ENCODE results near the gene PDE2A.
"Not testable (repeated sequence)": the region's sequence is repeated elsewhere in the genome, so short reads cannot be mapped to it uniquely, and the experiment has no call there.

Gene PDE2A

DNA sequence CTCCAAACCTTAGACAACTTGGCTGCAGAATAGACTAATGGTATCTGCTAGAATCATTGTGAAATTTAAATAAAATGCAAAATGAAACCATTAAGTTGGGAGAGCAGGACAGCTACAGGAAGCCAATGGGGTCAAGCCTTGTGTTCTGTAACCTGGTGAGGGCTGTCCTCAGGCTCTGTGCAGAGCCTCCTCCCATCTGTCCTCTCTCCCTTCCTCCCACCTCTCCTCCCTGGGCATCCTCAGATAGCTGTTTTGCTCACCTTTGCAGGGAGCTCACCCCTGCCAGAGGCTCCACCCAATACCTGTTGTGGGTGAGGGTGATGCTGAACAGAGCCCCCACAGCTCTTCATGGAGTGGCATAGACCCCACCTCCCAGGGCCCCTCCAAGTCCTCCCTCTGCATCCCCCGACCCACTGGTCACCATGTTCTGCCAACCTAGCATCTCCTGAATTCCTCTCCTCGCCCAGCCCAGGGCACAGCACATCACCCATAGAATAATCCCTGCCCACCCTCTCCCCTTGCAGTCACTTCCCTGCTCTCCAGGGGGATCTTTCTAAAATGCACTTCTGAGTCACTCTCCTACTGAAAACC lies 100.3 kb downstream of the PDE2A start:
- DNase-seq: peak in 2 of 3 donors; percentile 25 to 33

DNA sequence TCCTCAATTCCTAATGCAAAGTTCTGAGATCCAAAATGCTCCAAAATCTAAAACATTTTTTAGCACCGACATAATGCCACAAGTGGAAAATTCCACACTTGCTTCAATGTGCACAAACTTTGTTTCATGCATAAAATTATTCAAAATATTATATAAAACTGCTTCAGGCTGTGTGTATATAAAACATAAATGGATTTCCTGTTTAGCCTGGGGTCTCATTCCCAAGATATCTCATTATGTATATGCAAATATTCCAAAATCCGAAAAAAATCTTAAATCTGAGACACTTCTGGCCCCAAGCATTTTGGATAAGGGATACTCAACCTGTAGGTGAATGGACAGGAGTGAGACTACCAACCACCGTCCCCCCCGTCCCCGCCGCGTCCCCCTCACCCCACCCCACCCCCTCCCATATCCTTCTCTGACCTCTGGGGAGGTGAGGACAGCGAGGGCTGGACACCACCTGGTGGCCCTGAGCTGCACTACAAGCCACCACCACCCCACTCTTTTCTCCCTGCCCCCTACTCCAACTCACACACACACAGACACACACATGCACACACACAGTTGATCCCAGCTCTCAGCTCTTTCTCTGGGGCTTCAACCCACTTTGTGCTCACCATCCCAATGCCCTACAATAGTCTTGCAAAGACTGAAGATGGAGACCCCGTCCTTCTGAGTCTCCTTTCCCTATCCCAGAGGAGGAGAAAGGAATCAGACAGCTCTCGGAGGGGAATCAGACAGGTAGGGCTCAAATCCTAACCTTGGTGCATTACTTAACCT lies 101.0 kb downstream of the PDE2A start:
- DNase-seq: peak; percentile 26 to 64 (median 49)

DNA sequence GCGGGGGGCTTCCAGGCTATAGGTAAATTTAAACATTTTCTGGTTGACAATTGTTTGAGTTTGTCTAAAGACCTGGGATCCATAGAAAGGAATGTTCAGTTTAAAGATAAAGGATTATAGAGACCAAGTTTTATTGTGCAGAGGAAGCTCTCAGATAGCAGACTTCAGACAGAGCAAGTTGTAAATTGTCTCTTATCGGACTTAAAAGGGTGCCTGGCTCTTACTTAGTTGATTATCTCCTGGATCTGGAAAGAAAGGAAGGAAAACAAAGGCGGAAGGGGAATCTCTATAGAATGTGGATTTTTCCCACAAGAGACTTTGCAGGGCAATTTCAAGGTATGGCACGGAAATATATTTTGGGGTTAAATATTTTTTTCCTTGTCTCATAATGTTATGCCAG lies 101.7 kb downstream of the PDE2A start:
- DNase-seq: not testable (repeated sequence)

DNA sequence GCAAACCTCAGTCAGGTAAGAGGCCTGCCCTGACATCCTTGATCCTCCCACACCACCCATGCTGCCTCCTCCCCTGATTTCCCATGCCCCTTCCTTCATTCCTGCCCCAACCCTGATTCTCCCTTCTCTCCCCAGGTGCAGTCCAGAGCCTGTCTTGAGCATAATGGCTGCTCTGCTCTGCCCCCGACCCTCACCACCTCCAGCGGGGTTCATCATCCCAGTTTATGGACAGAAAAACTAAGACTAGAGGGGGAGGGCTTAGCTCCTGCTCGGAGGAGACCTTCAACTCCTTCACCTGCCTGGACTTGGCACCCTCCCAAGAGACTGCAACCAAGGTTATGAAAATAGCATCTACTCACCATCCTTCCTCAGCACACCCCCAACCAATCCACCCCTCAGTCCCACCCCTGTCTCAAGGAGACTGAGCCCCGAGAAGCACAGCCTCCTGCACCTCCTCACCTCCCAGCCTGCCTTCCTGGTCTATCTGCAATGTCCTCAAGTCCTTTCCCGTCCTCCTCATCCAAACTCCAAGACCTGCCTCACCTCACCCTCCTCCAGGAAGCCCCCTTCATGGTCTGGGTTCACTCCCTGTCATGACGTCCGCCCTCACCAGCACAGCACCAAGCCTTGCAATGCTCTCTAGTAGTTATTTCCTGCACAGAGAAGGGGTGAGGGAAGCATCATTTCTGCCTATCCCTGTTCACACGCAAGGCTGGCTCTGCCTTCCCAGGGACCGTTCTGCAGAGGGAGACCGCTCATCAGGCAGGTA lies 103.1 kb downstream of the PDE2A start:
- no peak for DNase-seq

DNA sequence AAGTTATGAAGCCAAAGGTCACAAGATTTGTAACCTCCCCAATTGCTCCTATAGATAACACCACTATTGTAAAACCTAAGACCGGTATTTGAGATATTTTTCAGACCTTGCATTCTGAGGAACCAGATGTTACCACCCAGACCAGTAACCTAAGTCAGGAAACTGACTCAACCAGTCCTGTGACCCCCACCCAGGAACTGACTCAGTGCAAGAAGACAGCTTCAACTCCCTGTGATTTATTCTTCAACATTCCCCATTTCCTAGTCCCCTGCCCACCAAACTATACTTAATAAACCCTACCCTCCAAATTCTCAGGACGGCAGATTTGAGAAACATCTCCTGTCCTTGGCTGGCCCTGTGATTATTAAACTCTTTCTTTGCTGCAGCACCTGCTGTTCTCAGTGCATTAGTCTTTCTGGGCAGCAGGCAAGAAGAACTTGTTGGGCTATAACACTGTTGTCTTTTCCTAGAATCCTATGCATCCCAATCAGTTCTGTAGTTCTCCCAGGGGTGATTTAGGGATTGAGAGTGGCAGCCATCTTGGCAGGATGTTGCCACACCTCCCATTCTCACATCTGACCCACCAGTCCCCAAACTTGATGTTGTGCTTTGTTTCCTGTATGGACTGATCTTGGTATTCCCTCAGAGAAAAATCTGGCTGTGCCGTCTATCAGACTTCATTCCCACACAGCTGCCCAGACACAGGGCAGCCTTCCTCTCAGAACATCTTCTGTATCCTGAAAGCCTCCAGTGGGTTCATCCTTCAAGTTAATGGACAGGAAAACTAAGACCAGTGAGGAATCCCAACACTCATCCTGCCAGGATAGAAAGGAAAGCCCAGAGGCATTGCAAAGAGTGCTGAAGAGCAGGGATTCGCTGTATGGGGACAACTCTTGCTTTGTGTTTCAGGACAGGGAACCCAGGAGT lies 104.0 kb downstream of the PDE2A start:
- peak; percentile 86 to 90 (median 89) for DNase-seq

DNA sequence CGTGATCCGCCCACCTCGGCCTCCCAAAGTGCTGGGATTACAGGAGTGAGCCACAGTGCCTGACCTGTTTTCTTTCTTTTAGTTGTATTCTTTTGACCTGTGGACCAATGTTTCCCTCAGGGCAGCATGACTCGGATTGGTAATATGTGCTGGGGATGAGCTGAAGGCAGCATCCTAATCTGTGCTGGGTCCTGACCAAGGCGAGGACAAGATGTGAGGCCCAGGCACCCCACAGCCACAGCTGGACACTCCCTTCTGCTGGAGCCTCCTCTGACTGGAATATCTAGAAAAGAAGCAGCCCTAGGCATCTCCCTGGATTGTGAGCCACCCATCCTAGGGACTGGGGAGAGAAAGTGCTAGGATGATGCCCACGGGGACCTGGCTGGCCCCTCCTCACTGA lies 105.4 kb downstream of the PDE2A start:
- no peak for DNase-seq

DNA sequence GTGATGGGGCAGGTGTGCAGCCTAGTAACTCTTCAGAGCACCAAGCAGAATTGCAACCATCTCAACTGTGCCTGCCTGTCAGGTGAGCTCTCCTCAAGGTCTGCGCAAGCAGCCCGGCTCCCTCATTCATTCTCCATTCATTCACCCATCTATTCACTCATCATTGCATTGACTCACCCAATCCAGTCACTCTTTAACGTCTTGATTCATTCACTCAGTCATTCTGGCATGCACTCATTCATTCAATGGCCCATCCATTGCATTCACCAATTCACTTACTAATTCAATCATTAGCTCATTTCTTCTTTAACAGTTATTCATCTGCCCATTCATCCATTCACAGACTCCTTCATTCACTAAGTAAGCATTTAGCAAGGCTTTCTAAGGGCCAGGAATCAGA lies 111.8 kb downstream of the PDE2A start:
- no peak for DNase-seq

DNA sequence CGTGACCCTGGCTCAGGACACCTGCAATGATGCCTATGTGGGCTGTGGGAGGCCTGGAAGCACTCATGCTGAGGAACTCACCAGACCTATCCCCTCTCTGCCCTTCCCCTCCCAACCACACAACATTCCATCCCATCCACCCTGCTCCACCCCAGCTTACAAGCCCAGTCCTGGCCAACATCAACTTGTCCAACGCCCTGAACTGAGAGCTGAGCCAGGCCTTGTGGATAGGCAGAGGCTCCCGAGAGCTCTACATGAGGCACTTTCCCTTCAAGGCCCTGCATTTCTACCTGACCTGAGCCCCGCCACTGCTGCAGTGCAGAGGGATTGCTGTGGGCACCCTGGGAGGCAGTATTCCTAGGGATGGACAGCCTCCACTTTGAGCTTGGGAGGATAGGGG lies 112.4 kb downstream of the PDE2A start:
- no peak for DNase-seq

DNA sequence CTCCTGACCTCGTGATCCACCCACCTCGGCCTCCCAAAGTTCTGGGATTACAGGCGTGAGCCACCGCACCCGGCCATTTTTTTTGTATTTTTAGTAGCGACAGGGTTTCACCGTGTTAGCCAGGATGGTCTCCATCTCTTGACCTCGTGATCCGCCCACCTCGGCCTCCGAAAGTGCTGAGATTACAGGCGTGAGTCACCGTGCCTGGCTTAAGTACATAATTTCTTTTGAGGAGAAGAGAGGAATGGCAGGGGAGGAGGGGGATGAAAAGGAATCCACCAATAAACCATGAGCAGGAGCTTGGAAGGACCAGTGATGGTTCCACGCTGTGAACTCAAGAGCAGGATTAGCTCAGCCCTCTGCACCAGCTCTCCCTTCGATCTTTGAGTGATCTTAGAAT lies 113.4 kb downstream of the PDE2A start:
- DNase-seq: not testable (repeated sequence)

DNA sequence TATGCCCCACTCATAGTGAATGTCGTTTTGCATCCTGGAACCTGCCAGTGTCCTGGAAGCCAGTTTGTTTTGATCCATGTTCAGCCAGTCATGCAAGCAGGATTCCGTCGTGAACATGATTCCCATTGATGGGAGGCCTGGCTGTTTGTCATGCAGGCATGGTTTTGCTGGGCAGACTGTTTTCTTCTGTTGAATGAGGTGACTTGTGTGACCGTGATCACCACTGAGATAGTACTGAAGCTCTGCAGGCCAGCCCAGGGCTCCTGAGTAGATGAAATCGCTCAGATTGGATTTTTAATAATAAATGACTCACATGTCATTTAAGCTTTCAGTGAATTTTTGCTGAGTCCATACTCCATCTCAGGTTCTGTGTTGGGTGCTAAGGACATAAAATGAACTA lies 117.8 kb downstream of the PDE2A start:
- no peak for DNase-seq

DNA sequence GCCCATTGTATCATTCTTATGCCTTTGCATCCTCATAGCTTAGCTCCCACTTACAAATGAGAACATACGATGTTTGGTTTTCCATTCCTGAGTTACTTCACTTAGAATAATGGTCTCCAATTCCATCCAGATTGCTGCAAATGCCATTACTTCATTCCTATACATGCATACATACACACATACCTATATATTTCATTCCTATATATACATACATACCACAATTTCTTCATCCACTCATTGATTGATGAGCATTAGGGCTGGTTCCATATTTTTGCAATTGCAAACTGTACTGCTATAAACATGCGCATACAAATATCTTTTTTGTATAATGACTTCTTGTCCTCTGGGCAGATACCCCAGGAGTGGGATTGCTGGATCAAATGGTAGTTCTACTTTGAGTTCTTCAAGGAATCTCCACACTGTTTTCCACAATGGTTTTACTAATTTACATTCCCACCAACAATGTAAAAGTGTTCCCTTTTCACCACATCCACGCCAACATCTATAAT lies 119.2 kb downstream of the PDE2A start:
- DNase-seq: not testable (repeated sequence)

DNA sequence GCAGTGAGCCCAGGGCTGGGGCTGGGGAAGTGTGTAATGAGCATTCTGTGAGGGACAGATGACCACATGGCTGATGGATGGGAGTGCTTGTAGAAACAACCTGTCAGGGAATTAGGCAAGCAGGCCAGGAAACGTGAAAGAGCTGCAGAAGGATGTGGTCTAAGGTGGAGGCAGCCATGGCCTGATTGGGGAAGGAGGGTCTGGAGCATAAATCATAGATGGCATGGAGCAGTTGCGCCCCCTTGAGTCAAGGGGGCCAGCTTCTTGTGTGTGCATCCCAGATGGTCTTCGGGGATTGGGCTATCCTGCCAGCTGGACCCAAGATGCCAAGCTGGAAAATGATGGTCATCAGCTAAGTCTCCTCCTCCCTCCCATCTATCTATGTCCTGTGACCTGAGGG lies 120.5 kb downstream of the PDE2A start:
- DNase-seq: peak; percentile 33 to 52 (median 42)

DNA sequence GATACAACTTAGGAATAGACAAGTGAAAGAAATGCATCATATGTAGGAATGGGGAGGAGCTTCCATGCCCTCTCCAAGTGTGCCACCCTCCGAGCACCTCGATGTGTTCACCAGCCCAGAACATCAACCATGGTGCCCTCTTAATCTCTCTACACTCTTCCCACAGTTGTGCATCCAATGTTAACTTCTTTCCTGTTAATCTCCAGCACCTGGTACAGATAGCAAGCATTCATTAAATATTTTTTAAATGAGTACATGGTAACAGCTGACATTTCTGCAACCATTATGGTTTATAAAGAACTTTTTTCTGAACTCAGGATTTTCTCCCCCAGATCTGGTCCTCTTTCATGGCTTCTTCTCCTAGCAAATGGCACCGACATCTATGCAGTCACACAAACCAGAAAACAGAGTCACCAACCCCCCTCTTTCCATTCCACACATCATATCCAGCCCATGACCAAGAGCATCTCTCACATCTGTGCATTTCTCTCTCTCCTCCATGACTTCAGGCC lies 121.8 kb downstream of the PDE2A start:
- DNase-seq: no peak

DNA sequence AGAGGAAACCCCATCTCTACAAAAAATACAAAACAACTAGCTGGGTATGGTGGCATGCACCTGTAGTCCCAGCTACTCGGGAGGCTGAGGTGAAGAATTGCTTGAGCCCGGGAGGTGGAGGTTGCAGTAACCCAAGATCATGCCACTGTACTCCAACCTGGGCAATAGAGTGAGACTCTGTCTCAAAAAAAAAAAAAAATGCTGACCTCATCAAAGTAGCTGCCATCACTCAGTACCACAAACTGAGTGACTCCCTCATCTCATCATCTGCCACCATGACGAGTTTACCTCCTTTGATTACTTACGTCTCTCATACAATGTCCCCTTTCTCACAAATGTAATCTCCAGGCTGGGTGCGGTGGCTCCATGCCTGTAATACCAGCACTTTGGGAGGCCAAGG lies 122.7 kb downstream of the PDE2A start:
- DNase-seq: no peak

DNA sequence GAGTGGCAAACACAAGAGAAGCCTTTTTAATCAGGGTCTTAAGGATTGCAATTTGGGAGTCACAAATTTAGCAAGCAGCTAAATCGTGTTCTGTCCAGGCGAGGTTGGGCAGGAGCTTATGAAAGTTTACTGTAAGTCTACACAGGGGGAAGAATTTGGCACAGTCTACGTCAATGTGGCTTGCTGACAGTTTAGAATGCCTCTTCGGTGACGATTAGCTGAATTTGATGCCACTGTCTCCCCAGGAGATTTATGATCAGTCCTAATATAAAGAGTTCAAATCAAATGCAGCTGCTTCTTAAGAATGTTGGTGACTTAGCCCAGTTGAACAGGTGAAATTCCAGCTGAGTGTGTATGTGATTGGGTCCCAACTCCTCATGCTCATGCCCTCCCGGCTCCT lies 125.8 kb downstream of the PDE2A start:
- DNase-seq: no peak

DNA sequence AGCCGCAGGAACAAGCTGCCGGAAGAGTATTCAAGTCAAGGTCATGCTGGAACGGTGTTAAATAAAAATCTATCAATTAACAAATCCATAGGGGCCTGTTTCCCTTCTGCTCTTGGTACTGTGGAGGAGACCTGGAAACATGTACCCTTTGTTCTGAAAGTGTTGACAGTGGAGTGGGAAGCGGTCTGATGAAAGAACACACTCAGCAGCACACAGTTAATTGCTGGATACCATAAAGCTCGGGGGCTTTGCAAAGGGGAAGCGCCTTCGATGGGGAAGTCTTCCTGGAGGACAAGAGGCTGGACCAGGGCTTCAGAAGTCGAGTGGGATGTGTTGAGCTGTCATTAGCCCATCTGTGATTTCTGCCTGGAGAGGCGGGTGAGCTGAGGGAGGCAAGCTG lies 127.4 kb downstream of the PDE2A start:
- no peak for DNase-seq

DNA sequence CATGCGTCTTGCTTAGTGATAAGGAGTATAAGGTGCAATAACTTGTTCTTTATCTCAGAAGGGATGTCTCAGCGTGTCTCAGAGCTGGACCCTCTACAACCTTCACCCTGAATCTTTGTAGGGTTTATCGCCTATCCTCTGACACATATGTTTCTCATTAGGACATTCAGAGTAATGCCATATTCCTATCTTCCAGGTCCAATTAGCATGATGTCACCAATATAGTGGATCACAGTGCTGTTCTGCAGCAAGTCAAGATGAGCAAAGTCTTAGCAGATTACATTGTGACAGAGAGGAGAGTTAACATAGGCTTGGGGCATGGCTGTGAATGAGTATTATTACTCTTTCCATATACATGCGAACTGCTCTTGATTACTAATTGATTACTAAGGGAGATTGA lies 129.6 kb downstream of the PDE2A start:
- DNase-seq: no peak

DNA sequence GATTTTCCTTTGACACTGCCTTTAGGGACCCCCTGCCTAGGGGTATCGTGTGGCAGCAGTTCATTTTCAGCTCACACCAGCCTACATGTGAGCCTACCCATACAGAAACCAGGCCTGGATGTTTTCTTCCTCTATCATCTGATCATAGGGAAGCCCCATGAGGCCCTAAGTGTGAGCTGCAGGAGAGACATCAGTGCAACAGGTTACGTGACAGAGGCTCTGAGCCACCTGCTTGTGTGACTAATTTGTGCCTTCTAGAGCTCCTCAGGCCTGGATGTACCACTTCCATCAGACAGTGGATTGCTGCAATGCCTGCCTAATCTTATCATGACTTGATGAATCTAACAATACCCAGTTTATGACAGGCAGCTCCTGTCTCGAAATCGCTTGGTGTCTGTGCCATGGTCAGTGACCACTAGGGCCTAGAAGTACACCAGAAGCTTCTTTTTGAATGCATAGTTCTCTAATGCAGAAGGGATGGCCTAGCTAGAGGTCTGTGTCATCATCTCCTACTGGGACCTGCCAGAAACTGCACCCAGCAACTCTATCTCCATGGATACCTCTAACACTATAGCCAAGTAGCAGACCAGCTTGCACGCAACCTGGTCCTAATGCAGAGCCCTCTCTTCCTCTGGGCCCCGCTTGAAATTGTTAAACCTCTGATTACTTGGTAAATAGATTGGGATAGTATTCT lies 130.2 kb downstream of the PDE2A start:
- DNase-seq: no peak

DNA sequence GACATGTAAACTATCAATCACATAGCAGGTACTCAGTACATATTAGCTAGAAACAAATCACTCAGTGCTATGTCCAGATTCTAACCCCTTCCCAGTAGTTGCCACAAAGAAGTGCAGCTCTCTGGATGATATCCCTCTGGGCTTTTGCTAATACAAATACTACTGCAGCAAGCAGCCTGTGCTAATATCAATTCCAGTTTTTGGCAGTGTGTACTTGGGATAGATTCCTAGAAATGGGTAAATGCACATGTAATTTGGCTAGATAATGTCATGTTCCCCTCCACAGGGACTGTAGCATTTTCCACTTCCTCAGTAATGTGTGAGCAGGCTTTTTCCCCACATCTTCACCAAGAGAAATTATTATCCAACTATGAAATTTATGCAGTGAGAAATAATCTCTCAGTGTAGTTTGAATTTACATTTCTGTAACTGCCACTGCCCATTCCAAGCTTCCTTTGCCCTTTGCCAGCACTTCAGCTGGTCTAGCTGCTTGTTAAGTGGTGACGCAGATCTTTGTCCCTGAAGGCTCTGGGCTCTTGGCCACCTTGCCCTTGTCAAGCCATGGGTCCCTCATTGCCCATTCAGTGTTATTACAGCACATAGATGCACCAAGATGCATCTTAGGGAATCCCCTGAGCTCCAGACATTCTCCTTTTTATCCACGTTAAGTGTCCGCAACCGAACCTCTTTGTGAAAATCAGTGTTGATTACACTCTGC lies 132.8 kb downstream of the PDE2A start:
- DNase-seq: no peak

DNA sequence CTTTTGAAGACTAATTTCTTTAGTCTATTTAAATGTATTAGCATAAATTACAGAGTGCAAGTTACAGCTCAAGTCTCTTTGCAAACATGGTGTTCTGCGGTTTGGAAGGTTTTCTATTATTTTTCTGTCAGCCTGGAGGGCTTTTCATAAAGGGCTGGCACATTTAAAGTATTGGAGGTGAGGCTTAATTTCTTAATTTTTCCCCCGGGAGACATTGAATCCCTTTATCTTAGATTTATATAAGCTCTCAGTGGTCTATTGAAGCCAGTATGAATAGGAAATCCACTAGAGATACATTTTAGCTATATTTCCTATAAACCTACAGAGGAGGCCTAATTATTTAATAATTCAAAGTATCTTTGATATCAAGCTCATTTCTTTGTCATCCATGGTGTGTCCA lies 137.2 kb downstream of the PDE2A start:
- no peak for DNase-seq

DNA sequence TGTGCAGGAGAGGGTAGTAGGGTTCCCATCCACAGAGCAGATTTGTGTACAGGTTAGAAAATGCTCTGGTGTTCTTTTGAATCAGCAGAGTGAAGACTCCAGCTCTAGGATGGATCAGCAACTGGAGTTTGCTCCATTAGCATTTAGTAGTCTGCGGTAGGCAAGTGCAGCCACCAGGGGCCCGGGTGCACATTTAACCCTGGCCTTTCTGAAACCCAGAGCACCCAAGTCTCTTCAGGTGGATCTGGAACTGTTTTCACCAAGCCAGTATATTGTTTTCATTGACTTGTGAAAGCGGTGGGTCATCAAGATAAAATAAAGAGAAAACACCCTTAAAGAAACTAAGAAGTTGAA lies 139.1 kb downstream of the PDE2A start:
- DNase-seq: no peak
